Mononuclear cell (primary cell): ENCODE measurements around the gene SLC22A3. TPM values are rescaled to one million over a fixed set of nuclear protein-coding genes. Genes with fewer than 3 reads are reported as not detected.
"Not testable (repeated sequence)": the region's sequence is repeated elsewhere in the genome, so short reads cannot be mapped to it uniquely, and the experiment has no call there.

Source experiments
- H3K27me3 ChIP-seq: 2 replicates; pipeline ENCODE4 v1.6.0; 2011; ENCODE audit warnings: low read length, control low read depth; ENCODE audit not compliant: insufficient read depth
- H3K4me1 ChIP-seq: 2 replicates; pipeline ENCODE4 v1.5.1; 2011; ENCODE audit warnings: mild to moderate bottlenecking, low read length, control low read depth; ENCODE audit not compliant: insufficient read depth
- H3K4me3 ChIP-seq: 2 replicates; pipeline ENCODE4 v1.5.1; 2011; ENCODE audit warnings: mild to moderate bottlenecking, low read length, moderate library complexity
- H3K9me3 ChIP-seq: 2 replicates; pipeline ENCODE4 v1.5.1; 2011; ENCODE audit warnings: low read depth, mild to moderate bottlenecking, control low read depth, low read length
- total RNA-seq: library from RNA; depleted of rRNA; stranded (reverse); fragments of >200 nt; gene quantifications from one replicate; pipeline ENCODE4 v1.2.3, GENCODE V29; 2012

SLC22A3 gene
- total RNA-seq, 1 donor = not detected

DNA sequence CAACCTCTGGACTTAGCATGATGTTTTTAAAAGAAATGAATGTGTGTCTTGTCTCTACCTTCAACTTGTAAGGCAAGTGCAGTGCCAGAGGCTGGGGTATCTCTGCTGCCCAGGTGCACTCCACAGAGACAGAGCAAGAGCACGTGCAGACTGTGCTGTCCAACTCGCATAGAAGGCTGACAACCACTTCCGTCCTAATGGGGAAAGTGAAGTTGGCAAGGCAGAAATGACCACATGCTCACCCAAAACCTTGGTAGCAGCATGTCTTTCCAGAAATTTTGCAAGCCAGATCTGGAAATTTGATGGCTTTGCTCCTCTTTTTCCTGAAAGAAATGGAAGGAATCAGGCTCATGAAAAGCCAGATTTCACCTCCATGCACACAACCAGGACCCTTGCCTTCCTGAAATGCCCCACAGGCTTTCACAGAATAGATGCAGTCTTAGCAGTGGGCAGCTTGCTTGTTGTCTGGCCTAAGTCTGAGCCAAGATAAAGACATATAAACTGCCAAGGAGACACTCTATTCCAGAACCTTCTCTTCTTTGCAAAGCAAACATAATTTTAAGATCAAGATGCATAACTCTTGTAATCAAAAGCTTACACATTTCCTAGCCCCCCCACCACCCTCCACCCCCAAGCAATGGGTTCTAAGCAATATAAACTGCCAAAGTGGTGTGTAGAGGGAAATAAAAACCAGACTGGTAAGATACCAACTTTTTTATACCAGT is 26.8 kb downstream of the SLC22A3 start:
- H3K4me1 ChIP-seq = no peaks in the 10 kb centered on the region
- no peak overlapping the region for H3K4me3 ChIP-seq
- no peaks in the 10 kb centered on the region for H3K27me3 ChIP-seq
- no peaks in the 10 kb centered on the region for H3K9me3 ChIP-seq

DNA sequence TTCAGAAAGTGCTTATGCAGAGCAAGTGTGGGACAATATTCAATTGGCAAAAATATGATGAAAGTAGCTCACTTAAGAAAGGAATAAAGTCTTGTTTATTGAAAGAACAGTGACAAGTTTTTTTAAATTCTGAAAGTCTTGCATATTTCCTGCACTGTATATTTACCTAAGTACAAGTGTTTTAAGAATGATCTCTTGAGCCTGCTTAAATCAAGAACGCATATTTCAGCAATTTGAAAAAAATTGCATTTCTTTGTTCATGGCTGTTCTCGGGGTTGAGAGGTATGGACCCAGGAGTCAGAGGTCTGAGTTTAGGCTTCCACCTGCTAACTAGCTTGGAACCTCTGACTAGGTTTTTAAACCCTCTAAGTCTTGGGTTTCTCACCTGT is 27.4 kb downstream of the SLC22A3 start:
- Histone ChIP-seq H3K4me1 (no peaks in the 10 kb centered on the region), H3K27me3 (no peaks in the 10 kb centered on the region), H3K9me3 (no peaks in the 10 kb centered on the region), H3K4me3 (no peak overlapping the region)

DNA sequence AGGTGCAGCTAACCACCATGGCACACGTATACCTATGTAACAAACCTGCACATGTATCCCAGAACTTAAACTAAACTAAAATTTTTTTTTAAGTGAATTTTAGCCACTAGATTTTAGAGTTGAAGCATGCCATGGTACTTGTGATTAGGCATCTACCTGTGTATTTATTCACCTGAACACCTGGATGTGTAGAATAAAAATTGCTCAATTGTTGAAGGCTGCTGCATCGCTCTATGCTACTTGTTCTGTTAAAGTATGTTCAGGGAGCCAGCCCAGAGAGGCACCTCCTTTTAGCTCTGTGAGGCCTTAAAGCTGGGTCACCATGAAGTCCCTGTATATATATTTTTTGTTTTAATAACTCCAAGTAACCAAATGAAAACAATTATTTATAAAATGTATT is 28.3 kb downstream of the SLC22A3 start:
- no peaks in the 10 kb centered on the region for H3K27me3 ChIP-seq
- no peak overlapping the region for H3K4me3 ChIP-seq
- H3K4me1 ChIP-seq = no peaks in the 10 kb centered on the region
- H3K9me3 ChIP-seq = no peaks in the 10 kb centered on the region

DNA sequence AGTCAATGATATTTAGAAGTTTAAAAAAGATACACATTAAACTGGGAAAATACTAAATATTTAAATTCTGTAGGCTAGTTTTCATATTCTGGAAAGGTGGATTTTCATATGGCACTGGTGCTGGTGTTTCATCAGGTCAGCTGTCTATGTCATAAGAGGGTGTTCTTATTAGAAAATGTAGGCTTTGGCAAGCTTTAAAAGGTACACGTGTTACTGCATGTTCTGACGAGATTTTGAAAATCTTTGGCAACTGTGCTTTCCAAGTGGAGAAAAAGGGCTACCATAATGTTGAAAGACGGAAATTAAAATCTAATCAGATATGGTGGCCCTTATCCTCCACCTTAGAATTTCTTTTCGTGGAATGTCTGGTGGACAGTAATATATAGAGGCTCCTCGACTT is 30.0 kb downstream of the SLC22A3 start:
- Histone ChIP-seq H3K27me3 (no peaks in the 10 kb centered on the region), H3K9me3 (peaks cover 9% of the 10 kb centered on the region), H3K4me3 (no peak overlapping the region), H3K4me1 (no peaks in the 10 kb centered on the region)

DNA sequence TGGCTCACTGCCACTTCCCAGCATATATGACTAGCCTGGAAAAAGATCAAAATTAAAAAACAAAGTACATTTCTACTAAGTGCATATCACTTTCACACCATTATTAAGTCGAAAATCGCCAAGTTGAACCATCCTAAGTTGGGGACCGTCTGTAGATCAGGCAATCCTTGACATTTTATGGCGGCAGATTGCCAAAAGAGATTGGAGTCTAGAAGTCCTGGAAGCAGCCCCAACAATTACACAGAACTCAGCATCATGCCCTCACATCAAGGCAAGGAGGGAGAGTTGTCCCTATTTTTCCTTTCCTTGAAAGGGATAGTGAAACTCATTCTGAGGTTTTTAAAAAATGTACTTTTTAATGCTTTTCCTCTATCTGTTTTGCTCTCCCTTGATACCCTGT is 30.7 kb downstream of the SLC22A3 start:
- peaks cover 9% of the 10 kb centered on the region for H3K9me3 ChIP-seq
- H3K4me1 ChIP-seq = no peaks in the 10 kb centered on the region
- H3K4me3 ChIP-seq = no peak overlapping the region
- H3K27me3 ChIP-seq = no peaks in the 10 kb centered on the region

DNA sequence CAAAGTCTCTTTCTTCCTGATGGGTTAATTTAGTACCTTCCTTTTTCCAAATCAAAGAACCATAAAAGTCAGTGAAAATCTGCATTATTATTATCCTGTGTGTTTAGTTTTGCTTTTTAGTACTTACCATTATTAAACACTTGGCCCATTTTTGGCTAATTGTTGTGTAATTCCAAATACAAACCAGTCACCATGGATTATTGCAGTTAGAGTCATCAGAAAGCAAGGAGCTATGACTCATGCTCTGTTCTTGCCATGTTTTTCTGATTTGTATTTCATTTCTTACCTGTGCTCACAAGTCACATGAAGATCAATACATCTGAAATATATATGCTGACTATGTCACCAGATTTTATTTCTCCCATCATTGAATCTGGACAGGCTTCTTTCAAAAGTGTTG is 31.3 kb downstream of the SLC22A3 start:
- Histone ChIP-seq H3K4me3 (no peak overlapping the region), H3K9me3 (peaks cover 9% of the 10 kb centered on the region), H3K4me1 (no peaks in the 10 kb centered on the region), H3K27me3 (no peaks in the 10 kb centered on the region)

DNA sequence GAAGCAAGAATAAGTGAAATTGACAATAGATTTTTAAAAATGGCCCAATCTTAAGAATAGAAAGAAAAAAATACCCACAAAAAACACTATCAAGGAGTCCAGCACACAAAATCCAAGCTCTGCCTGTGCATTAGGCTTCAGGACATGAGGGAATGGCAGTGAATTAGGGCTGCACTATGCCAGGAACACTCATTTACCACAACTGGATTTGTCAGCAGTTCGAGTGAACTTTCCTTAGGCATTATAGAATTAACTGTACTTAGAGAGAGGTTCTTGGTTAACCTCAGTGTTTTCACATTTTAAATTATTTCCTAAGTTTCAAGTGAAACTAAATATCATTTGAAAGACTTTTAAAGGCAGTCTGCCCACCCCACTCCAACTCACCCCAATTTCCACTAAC is 34.8 kb downstream of the SLC22A3 start:
- Histone ChIP-seq H3K4me3 (no peak overlapping the region), H3K9me3 (peaks cover 9% of the 10 kb centered on the region), H3K27me3 (no peaks in the 10 kb centered on the region), H3K4me1 (no peaks in the 10 kb centered on the region)

DNA sequence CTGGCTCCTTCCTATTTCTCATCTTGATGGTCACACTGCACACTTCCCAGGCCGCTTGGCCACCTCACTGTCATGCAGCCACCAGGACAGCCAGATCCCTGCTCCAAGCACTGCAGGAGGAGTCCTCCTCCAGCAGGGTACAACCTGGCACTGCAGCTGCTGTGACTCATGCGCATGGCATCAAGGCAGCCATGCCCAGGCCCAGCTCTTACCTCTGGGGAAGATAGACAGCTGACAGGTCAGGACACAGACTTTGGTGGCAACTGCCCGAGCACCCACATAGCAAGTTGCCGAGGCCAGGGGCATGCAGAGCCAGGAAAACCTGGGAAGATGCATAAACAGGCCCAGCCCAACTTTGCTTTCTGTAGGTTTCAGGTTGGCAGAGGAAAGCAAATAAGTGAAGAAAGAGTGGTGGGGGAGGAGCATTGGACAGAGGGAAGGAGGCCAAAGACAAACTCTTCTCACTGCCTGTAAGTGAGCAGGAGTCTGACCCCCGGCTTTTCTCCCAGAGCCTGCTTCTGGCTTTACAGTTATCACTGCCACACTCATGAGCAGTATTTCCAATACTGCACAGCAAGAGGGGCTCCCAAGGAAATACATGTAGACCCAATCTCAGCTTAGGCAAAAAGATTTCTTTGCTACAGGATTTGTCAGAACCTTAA is 38.8 kb downstream of the SLC22A3 start:
- Histone ChIP-seq H3K4me3 (no peak overlapping the region), H3K9me3 (peaks cover 9% of the 10 kb centered on the region), H3K27me3 (no peaks in the 10 kb centered on the region), H3K4me1 (no peaks in the 10 kb centered on the region)

DNA sequence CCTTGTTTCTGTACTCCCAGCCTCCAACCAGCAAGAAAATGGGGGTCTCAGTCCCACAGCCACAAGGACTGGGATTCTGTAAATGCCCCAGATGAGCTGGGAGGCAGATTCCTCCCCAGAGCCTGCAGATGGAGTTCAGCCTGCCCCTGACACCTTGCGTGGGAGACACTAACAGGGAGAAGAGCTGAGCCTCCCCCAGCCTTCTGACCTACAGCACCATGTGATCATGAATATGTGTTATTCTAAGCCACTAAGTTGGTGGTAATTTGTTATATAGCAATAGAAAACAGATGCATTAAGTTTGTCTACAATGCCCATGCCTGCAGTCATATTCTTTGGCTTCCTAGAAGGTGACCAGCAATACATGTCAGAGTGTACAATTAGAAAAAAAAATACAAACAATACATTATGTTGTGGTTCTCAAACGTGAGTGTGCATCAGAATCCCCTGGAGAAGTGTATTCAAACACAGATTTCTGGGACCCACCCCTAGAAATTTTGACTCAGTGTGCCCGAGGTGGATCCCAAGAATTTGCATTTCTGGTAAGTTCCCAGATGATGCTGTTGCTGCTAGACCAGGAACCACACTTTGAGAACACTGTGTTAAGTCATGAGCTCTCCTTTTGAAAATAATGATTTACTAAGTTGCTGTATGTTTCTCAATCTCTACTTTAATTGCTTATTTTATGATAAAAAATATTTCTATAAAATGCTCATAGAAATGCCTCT is 39.9 kb downstream of the SLC22A3 start:
- Histone ChIP-seq H3K4me1 (no peaks in the 10 kb centered on the region), H3K9me3 (no peaks in the 10 kb centered on the region), H3K27me3 (no peaks in the 10 kb centered on the region), H3K4me3 (no peak overlapping the region)

DNA sequence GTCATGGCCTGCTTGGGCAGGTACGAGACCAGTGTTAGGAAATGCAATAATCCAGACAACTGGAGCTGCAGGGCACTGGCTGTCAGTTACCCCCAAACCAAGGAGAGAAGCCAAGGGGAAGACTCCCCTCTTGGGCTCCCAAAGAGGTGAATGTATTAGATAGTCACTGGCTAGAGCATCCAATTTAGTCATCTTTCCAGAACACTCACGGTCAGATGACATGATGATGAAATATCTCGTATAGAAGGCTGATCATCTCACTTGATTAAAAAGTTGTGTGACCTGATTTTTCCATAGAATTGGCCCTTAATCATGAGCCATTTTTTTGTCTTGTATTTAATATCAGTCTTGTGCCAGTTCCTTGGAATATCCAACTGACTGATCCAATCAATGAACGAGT is 40.7 kb downstream of the SLC22A3 start:
- no peaks in the 10 kb centered on the region for H3K9me3 ChIP-seq
- H3K27me3 ChIP-seq = no peaks in the 10 kb centered on the region
- H3K4me1 ChIP-seq = no peaks in the 10 kb centered on the region
- H3K4me3 ChIP-seq = no peak overlapping the region

DNA sequence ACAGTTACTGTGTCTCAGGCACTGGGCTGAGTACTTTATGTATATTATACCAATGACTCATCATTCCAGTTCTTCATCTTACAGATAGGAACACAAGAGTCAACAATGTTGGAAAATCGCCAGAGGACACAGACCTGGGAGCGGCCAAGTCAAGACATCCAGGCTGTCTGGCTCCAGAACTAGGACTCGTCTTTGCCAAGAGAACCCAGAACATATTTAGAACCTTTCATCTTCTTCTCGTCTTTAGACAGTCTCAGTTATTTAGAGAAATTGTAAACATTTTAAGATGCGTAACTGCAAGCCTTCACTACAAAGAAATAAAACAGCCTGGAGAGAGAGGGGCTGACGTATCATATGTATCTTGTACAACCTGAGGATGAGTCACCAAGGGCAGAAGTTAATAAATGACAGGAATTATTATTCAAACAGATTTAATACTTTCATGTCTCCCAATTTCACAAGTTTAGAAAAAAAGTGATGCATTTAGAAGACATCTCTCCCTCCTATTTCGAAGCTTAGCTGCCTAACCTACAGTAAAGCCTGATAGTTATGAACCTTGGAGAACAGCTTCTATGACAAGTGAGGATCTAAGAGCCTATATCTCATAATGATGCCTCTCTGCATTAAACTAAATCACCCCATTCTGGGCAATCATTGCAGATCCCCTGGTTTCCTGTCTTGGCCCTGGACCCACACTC is 43.4 kb downstream of the SLC22A3 start:
- no peaks in the 10 kb centered on the region for H3K27me3 ChIP-seq
- no peaks in the 10 kb centered on the region for H3K9me3 ChIP-seq
- H3K4me3 ChIP-seq = no peak overlapping the region
- no peaks in the 10 kb centered on the region for H3K4me1 ChIP-seq

DNA sequence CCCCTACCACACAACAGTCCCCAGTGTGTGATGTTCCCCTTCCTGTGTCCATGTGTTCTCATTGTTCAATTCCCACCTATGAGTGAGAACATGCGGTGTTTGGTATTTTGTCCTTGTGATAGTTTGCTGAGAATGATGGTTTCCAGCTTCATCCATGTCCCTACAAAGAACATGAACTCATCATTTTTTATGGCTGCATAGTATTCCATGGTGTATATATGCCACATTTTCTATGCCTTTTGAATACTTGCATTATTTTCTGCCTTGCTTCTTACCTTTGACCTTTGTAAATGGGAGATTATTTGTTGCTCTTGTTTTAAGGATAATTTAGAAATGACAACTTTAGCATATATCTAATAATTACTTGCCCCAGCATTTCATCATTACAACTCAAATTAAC is 45.3 kb downstream of the SLC22A3 start:
- H3K27me3 ChIP-seq, H3K4me3 ChIP-seq, H3K9me3 ChIP-seq, H3K4me1 ChIP-seq: not testable (repeated sequence)

DNA sequence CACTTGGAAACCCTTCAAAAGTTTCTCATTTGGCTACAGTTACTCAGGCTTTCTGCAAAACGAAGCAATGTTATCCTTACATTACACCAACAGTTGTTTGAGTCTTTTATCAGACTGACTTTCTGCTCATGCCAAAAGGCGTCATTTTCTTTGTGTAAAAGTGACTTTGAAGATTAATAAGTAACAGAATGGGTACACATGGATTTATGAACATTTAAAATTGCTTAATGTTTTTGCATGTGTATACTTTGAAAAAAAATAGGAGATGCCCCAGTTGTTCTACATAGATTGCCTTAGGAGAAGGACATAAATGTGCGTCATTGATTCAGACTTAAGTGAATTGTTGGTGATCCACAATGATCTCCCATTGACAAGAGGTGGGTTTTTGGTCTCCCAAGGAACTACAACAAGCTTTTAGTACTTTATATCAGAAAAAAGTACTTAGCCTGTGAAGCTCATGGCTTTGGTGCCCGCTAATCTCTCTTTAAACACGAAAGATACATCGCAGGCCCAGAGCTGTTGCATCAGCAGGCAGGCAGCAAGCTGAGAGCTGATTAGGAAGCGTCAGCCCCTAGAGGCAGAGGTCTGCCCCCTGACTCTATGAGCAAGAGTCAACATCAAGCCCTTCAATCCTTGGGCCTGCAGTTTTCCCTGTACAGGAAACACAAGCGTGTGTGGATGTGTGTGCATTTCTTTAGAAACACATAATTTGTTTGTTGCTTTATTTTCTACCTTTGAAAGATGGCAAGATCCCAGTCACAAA is 45.9 kb downstream of the SLC22A3 start:
- H3K27me3 ChIP-seq = no peaks in the 10 kb centered on the region
- H3K9me3 ChIP-seq = no peaks in the 10 kb centered on the region
- H3K4me3 ChIP-seq = no peak overlapping the region
- no peaks in the 10 kb centered on the region for H3K4me1 ChIP-seq

DNA sequence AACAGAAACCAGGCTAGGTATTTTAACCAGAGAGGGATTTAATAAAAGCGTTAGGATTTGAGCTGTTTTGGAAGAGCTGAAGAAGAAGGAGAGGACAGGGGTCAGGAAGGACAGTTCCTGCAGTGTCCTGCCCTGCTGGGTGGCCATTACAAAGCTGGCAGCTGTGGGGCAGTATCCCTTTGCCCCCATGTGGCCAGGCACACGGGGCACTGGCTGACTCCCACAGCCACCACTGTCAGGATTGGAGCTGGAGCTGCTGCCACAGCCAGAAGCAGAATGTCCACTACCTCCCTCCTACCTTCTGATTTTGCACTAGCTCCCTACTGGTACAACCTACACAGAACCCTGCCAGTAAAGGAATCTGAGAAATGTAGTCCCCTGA is 46.5 kb downstream of the SLC22A3 start:
- H3K9me3 ChIP-seq = no peaks in the 10 kb centered on the region
- H3K27me3 ChIP-seq = no peaks in the 10 kb centered on the region
- H3K4me3 ChIP-seq = no peak overlapping the region
- no peaks in the 10 kb centered on the region for H3K4me1 ChIP-seq

DNA sequence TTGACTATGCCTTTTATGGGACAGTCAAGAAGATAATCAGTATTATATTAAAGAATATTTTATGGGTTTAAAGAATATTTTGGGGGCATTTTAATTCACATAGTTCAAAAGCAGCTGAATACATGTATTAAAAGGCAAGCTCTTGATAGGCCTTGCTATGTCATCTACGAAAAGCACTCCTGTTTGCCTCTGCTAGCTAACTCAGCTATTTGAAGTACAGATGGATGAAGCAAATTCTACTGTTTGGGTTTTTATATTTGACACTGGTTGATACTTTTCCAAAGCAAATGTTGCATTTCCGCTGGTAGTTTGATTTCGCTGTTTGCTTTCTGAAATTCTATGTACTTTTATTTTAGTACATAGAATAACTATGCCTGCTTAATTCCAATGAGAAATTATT is 47.0 kb downstream of the SLC22A3 start:
- H3K9me3 ChIP-seq = no peaks in the 10 kb centered on the region
- H3K27me3 ChIP-seq = peaks cover 3% of the 10 kb centered on the region
- no peak overlapping the region for H3K4me3 ChIP-seq
- no peaks in the 10 kb centered on the region for H3K4me1 ChIP-seq
